RWPE2 (cell line): ENCODE measurements around the gene ACAD11.

Source experiments
- ATAC-seq: fragments of 200-7000 bp; cut with Tn5 transposase; 3 replicates; pipeline ENCODE4 v1.9.1; 2021; ENCODE audit warnings: low read depth
- DNase-seq: peaks from one replicate; pipeline ENCODE4 v3.0.0-alpha.2; 2020; ENCODE audit warnings: low spot score
- H3K27ac ChIP-seq: fragments of 450-650 bp; 2 replicates; pipeline ENCODE4 v1.5.1; 2017; ENCODE audit warnings: mild to moderate bottlenecking; ENCODE audit not compliant: poor library complexity, severe bottlenecking
- H3K27me3 ChIP-seq: fragments of 250-450 bp; sonication (Bioruptor Pico); 2 replicates; pipeline ENCODE4 v1.5.1; 2021; ENCODE audit warnings: mild to moderate bottlenecking, moderate library complexity; ENCODE audit not compliant: insufficient read depth, poor library complexity, severe bottlenecking
- H3K36me3 ChIP-seq: fragments of 250-450 bp; sonication (Bioruptor Pico); 2 replicates; pipeline ENCODE4 v1.5.1; 2020; ENCODE audit warnings: low read depth, mild to moderate bottlenecking, moderate library complexity
- H3K4me1 ChIP-seq: fragments of 250-450 bp; sonication (Bioruptor Pico); 2 replicates; pipeline ENCODE4 v1.5.1; 2021; ENCODE audit warnings: mild to moderate bottlenecking, moderate library complexity; ENCODE audit not compliant: insufficient read depth, poor library complexity, severe bottlenecking
- H3K4me3 ChIP-seq: fragments of 250-450 bp; sonication (Bioruptor Pico); 2 replicates; pipeline ENCODE4 v1.5.1; 2021; ENCODE audit warnings: mild to moderate bottlenecking, moderate library complexity; ENCODE audit not compliant: severe bottlenecking
- H3K9me3 ChIP-seq: fragments of 250-450 bp; sonication (Bioruptor Pico); 2 replicates; pipeline ENCODE4 v1.5.1; 2021; ENCODE audit warnings: mild to moderate bottlenecking, moderate library complexity; ENCODE audit not compliant: severe bottlenecking
- CTCF ChIP-seq: fragments of 450-650 bp; IDR thresholded peaks from one replicate; pipeline ENCODE4 v1.5.1; 2017; ENCODE audit warnings: mild to moderate bottlenecking, moderate library complexity; ENCODE audit not compliant: poor library complexity, severe bottlenecking

The ACAD11 gene

GRCh38 chr3:132536442-132537153 is 123.0 kb downstream of the ACAD11 start:
- Histone ChIP-seq H3K27me3 (no peaks in the 10 kb centered on the region), H3K4me1 (no peaks in the 10 kb centered on the region), H3K27ac (peak overlapping the region; percentile 15), H3K4me3 (no peak overlapping the region), H3K36me3 (peaks cover 45% of the 10 kb centered on the region), H3K9me3 (no peaks in the 10 kb centered on the region)
- peak; percentile 48; the same call in 2 of the 3 replicates for ATAC-seq
- no peak for TF ChIP-seq CTCF
- DNase-seq: no peak

GRCh38 chr3:132535575-132536441 is 123.8 kb downstream of the ACAD11 start:
- Histone ChIP-seq H3K4me1 (no peaks in the 10 kb centered on the region), H3K36me3 (peaks cover 53% of the 10 kb centered on the region), H3K27me3 (no peaks in the 10 kb centered on the region), H3K4me3 (no peak overlapping the region), H3K9me3 (no peaks in the 10 kb centered on the region), H3K27ac (peak overlapping the region; percentile 15)
- DNase-seq (no peak), ATAC-seq (peak; percentile 71)
- TF ChIP-seq CTCF: peak; percentile 80

GRCh38 chr3:132530624-132531023 is 129.0 kb downstream of the ACAD11 start:
- no peaks in the 10 kb centered on the region for H3K9me3 ChIP-seq
- no peak for DNase-seq
- H3K27ac ChIP-seq: no peak overlapping the region
- H3K4me1 ChIP-seq: no peaks in the 10 kb centered on the region
- H3K36me3 ChIP-seq: peaks cover 67% of the 10 kb centered on the region
- no peak overlapping the region for H3K4me3 ChIP-seq
- TF ChIP-seq CTCF: no peak
- no peak for ATAC-seq
- no peaks in the 10 kb centered on the region for H3K27me3 ChIP-seq

GRCh38 chr3:132522353-132522752 is 137.3 kb downstream of the ACAD11 start:
- Histone ChIP-seq H3K27me3 (no peaks in the 10 kb centered on the region), H3K4me3 (no peak overlapping the region), H3K4me1 (no peaks in the 10 kb centered on the region), H3K27ac (no peak overlapping the region), H3K36me3 (peaks cover 100% of the 10 kb centered on the region), H3K9me3 (no peaks in the 10 kb centered on the region)
- DNase-seq (no peak), ATAC-seq (no peak)
- no peak for TF ChIP-seq CTCF

GRCh38 chr3:132521901-132522300 is 137.7 kb downstream of the ACAD11 start:
- Histone ChIP-seq H3K9me3 (no peaks in the 10 kb centered on the region), H3K4me3 (no peak overlapping the region), H3K4me1 (no peaks in the 10 kb centered on the region), H3K27me3 (no peaks in the 10 kb centered on the region), H3K36me3 (peaks cover 100% of the 10 kb centered on the region), H3K27ac (no peak overlapping the region)
- no peak for DNase-seq
- no peak for TF ChIP-seq CTCF
- ATAC-seq: no peak
